GM12878 (cell line): Measurements from ENCODE around the gene PRICKLE3. TPM values are rescaled to one million over a fixed set of nuclear protein-coding genes. Genes with fewer than 3 reads are reported as not detected.

ENCODE experiments used
- ATAC-seq: fragments of 200-7000 bp; cut with Tn5 transposase; 3 replicates; pipeline ENCODE4 v1.9.1; 2020; ENCODE audit warnings: mild to moderate bottlenecking, moderate library complexity
- BruUV-seq: library from RNA; stranded (reverse); fragments of 400-500 nt; replicated peaks from 2 replicates; lab custom pipeline; 2021; lab: Mats Ljungman, UMichigan
- CTCF ChIA-PET: fragments of 300-600 bp; sonication (Branson Sonifier 250); formaldehyde crosslinking; extraction: SDS; loops from one replicate; lab custom pipeline; 2021; ENCODE audit warnings: inconsistent platforms; lab: Yijun Ruan, JAX
- POLR2A ChIA-PET: fragments of 350-600 bp; formaldehyde crosslinking; extraction: SDS; loops from one replicate; lab custom pipeline; 2021; ENCODE audit warnings: inconsistent platforms; lab: Charles Lee
- RAD21 ChIA-PET: fragments of 300-600 bp; sonication (Branson Sonifier 250); formaldehyde crosslinking; loops from one replicate; lab custom pipeline; 2023; ENCODE audit warnings: antibody characterized with exemption; ENCODE audit not compliant: unreplicated experiment; lab: Charles Lee
- SMC1A ChIA-PET: fragments of 300-600 bp; sonication (Branson Sonifier 250); formaldehyde crosslinking; loops from one replicate; lab custom pipeline; 2023; ENCODE audit not compliant: unreplicated experiment, uncharacterized antibody; lab: Charles Lee
- DNase-seq: peaks from one replicate; pipeline ENCODE4 v3.0.0-alpha.2; 2011; ENCODE audit warnings: low read depth, low spot score
- FAIRE-seq: peaks from 3 replicates; lab custom pipeline; 2011; peaks lifted over from hg19 to GRCh38; lab: Jason Lieb, UNC
- H2AFZ ChIP-seq: 2 replicates; pipeline ENCODE4 v1.6.0; 2011; ENCODE audit warnings: low read depth, low read length, control low read depth; ENCODE audit not compliant: control insufficient read depth
- H3K27ac ChIP-seq: 2 replicates; pipeline ENCODE4 v1.5.1; 2011; ENCODE audit warnings: control low read depth; ENCODE audit not compliant: control insufficient read depth, insufficient read depth
- H3K27me3 ChIP-seq, 2 experiments: replicated peaks in 1 of 2; 2 replicates each; pipeline versions ENCODE4 v1.6.0 to v1.6.1; 2011; ENCODE audit warnings: low read length in 1 of 2; ENCODE audit not compliant: control insufficient read depth in 2 of 2, insufficient read depth in 2 of 2
- H3K36me3 ChIP-seq, 2 experiments: 2 replicates each; pipeline ENCODE4 v1.5.1; 2011; ENCODE audit warnings: low read length in 1 of 2; ENCODE audit not compliant: control insufficient read depth in 2 of 2, insufficient read depth in 2 of 2
- H3K4me1 ChIP-seq: 2 replicates; pipeline ENCODE4 v1.6.1; 2011; ENCODE audit warnings: mild to moderate bottlenecking, low read length, moderate library complexity, mixed read lengths; ENCODE audit not compliant: control insufficient read depth, insufficient read depth
- H3K4me2 ChIP-seq: 2 replicates; pipeline ENCODE4 v1.6.0; 2011; ENCODE audit warnings: control low read depth; ENCODE audit not compliant: control insufficient read depth, insufficient read depth
- H3K4me3 ChIP-seq: fragments of 200-600 bp; sonication (generic); 2 replicates; pipeline ENCODE4 v1.5.1; 2016
- H3K79me2 ChIP-seq: 2 replicates; pipeline ENCODE4 v1.6.0; 2011; ENCODE audit warnings: low read length; ENCODE audit not compliant: control insufficient read depth, insufficient read depth
- H3K9ac ChIP-seq: 2 replicates; pipeline ENCODE4 v1.8.0; 2011; ENCODE audit warnings: low read length, control low read depth, mixed read lengths; ENCODE audit not compliant: control insufficient read depth, insufficient read depth
- H3K9me3 ChIP-seq: replicated peaks from 3 replicates; pipeline ENCODE4 v1.5.1; 2011; ENCODE audit warnings: mild to moderate bottlenecking, low read length; ENCODE audit not compliant: control insufficient read depth, insufficient read depth
- H4K20me1 ChIP-seq: 2 replicates; pipeline ENCODE4 v1.6.0; 2011; ENCODE audit not compliant: control insufficient read depth, insufficient read depth
- ATF2 ChIP-seq: IDR thresholded peaks from 2 replicates; pipeline ENCODE4 v1.6.1; 2012; ENCODE audit warnings: low read length, inconsistent platforms
- BACH1 ChIP-seq: fragments of 450-650 bp; IDR thresholded peaks from 2 replicates; pipeline ENCODE4 v1.6.1; 2017; ENCODE audit warnings: mild to moderate bottlenecking, borderline replicate concordance
- BCL3 ChIP-seq: IDR thresholded peaks from 2 replicates; pipeline ENCODE4 v1.6.1; 2011; ENCODE audit warnings: borderline replicate concordance, low read depth, mild to moderate bottlenecking, moderate library complexity, low read length; ENCODE audit not compliant: insufficient read depth, poor library complexity, severe bottlenecking
- CHD1 ChIP-seq: IDR thresholded peaks from 2 replicates; pipeline ENCODE4 v1.6.1; 2012; ENCODE audit warnings: low read depth, low read length, improper control_type of control experiment
- CHD4 ChIP-seq: fragments of 200-600 bp; sonication (generic); IDR thresholded peaks from 2 replicates; pipeline ENCODE4 v1.6.1; 2016; ENCODE audit warnings: mild to moderate bottlenecking
- E2F4 ChIP-seq: IDR thresholded peaks from 2 replicates; pipeline ENCODE4 v1.6.1; 2012; ENCODE audit warnings: low read depth, low read length, improper control_type of control experiment
- EED ChIP-seq: sonication (generic); IDR thresholded peaks from 2 replicates; pipeline ENCODE4 v1.6.1; 2016; ENCODE audit warnings: antibody characterized with exemption, low read depth
- FOS ChIP-seq: IDR thresholded peaks from 3 replicates; pipeline ENCODE4 v1.6.1; 2011; ENCODE audit warnings: borderline replicate concordance; ENCODE audit not compliant: insufficient read length; ENCODE audit errors: extremely low read depth
- HDAC6 ChIP-seq: fragments of 200-600 bp; sonication (generic); IDR thresholded peaks from one replicate; pipeline ENCODE4 v1.8.0; 2017; ENCODE audit warnings: antibody characterized with exemption; ENCODE audit not compliant: unreplicated experiment
- IKZF1 ChIP-seq: fragments of 450-650 bp; conservative IDR thresholded peaks from 2 replicates; pipeline ENCODE4 v1.6.1; 2017; ENCODE audit warnings: antibody characterized with exemption, mild to moderate bottlenecking
- IRF4 ChIP-seq: IDR thresholded peaks from 2 replicates; pipeline ENCODE4 v1.6.1; 2011; ENCODE audit warnings: low read depth, low read length
- JUNB ChIP-seq: IDR thresholded peaks from 2 replicates; pipeline ENCODE4 v1.6.1; 2016; ENCODE audit warnings: antibody characterized with exemption, mild to moderate bottlenecking
- NFXL1 ChIP-seq: fragments of 450-650 bp; IDR thresholded peaks from 2 replicates; pipeline ENCODE4 v1.6.1; 2017; ENCODE audit warnings: antibody characterized with exemption, mild to moderate bottlenecking, borderline replicate concordance
- SMAD1 ChIP-seq: fragments of 450-650 bp; IDR thresholded peaks from 2 replicates; pipeline ENCODE4 v1.6.1; 2018; ENCODE audit warnings: mild to moderate bottlenecking, low read depth; ENCODE audit not compliant: partially characterized antibody
- SMARCA5 ChIP-seq: fragments of 450-650 bp; IDR thresholded peaks from 2 replicates; pipeline ENCODE4 v1.6.1; 2017; ENCODE audit warnings: mild to moderate bottlenecking
- TBL1XR1 ChIP-seq: IDR thresholded peaks from 2 replicates; pipeline ENCODE4 v1.6.1; 2012; ENCODE audit warnings: low read depth, low read length, improper control_type of control experiment
- ZNF274 ChIP-seq: IDR thresholded peaks from one replicate; pipeline ENCODE4 v1.8.0; 2011; ENCODE audit not compliant: insufficient read length, insufficient read depth
- ZNF384 ChIP-seq: IDR thresholded peaks from 2 replicates; pipeline ENCODE4 v1.6.1; 2012; ENCODE audit warnings: low read depth, mild to moderate bottlenecking, low read length, improper control_type of control experiment, borderline replicate concordance
- ZZZ3 ChIP-seq: IDR thresholded peaks from 2 replicates; pipeline ENCODE4 v1.6.1; 2011; ENCODE audit warnings: low read depth; ENCODE audit not compliant: control insufficient read depth, insufficient read length
- WGBS: methylation state at CpG from one replicate; pipeline ENCODE4 v1.1.6; 2016; ENCODE audit warnings: low lambda C conversion rate; ENCODE audit not compliant: insufficient replicate concordance, insufficient coverage; ENCODE audit errors: missing lambda C conversion rate; 5-methylcytosine and 5-hydroxymethylcytosine counted together
- in situ Hi-C: fragments of 300-500 bp; cut with MboI; formaldehyde crosslinking; loops from 9 replicates; pipeline ENCODE4 v1.14.3; 2018; ENCODE audit warnings: mixed read lengths
- intact Hi-C: fragments of 100-400 bp; cut with micrococcal nuclease; formaldehyde crosslinking; loops from one replicate; pipeline ENCODE4 v1.14.2; 2022; ENCODE audit not compliant: unreplicated experiment
- polyA plus RNA-seq, 11 experiments: library from polyadenylated mRNA; depleted of rRNA in 4 of 11; unstranded in 6 of 11; stranded (reverse) in 5 of 11; fragments of >200 nt; fragmentation: Nextera tagmentation in 4 of 11; fragmentation: Illumina TruSeq in 1 of 11; extraction: Ambion mirVana in 4 of 11; extraction: Trizol in 1 of 11; gene quantifications; 1 replicate in 1 of 11; 2 replicates in 10 of 11; pipeline versions ENCODE4 v1.2.1 to v1.2.3, GENCODE V29; 2011 to 2016; ENCODE audit warnings: inconsistent platforms in 2 of 11, missing spikeins in 2 of 11, low read depth in 1 of 11
- total RNA-seq, 4 experiments: library from RNA; depleted of rRNA in 3 of 4; stranded (reverse); fragments of >200 nt in 3 of 4; fragmentation: Illumina TruSeq in 1 of 4; extraction: Trizol in 1 of 4; gene quantifications; 2 replicates each; pipeline versions ENCODE4 v1.2.1 to v1.2.3, GENCODE V29; 2013 to 2021

Gene PRICKLE3
- total and polyA plus RNA-seq, 10 of the 15 experiments (the other 5 are each of a cell fraction or from before 2014, with no cell fraction given), result 0.69 to 17.4 (median 7.6) TPM

- TF ChIP-seq E2F4 (no peak), NFXL1 (no peak), BCL3 (no peak), FOS (peak; percentile 70), IRF4 (no peak)
Measured at GRCh38 chrX:49190821-49191573, 4.8 kb upstream of the PRICKLE3 start (continued).

- ChIA-PET RAD21 (interaction anchor here (2.7 to 3.0 kb wide), 2 partner anchors 22 to 79 kb away, joined by 19 to 26 read pairs; partner anchors contain the start of gene PPP1R3F), CTCF (interaction anchor here (0.6 to 5.8 kb wide), 5 partner anchors 18 to 704 kb away, joined by 3 to 57 read pairs (median 3); partner anchors contain the start of gene PLP2), POLR2A (interaction anchor here (0.6 to 3.9 kb wide), 4 partner anchors 21 to 205 kb away, joined by 4 to 28 read pairs (median 16); no protein-coding TSS in a partner anchor), SMC1A (interaction anchor here (0.6 to 2.7 kb wide), 9 partner anchors 17 to 1568 kb away, joined by 3 to 14 read pairs (median 5); partner anchors contain the start of genes PLP2 and PPP1R3F)
- intact Hi-C loops (loop anchor here (2.0 to 5.0 kb wide), 3 partner anchors 23 to 79 kb away; partner anchors contain the start of genes CCDC22 and PPP1R3F), in situ Hi-C loops (loop anchor here (5.0 to 10.0 kb wide), 2 partner anchors 78 to 385 kb away; partner anchors contain the start of genes HDAC6 and PPP1R3F)
- FAIRE-seq (no peak), ATAC-seq (no peak), DNase-seq (no peak)
- Histone ChIP-seq H2AFZ (no peak overlapping the region), H3K27me3 (no peaks in the 10 kb centered on the region), H3K4me1 (peaks cover 3% of the 10 kb centered on the region; the same call in 1 of the 2 replicates), H3K9me3 (no peaks in the 10 kb centered on the region; the same call in 2 of the 3 replicates), H3K9ac (peak overlapping the region; percentile 29; the same call in 1 of the 2 replicates), H3K27ac (peak overlapping the region; percentile 31), H3K4me2 (peak overlapping the region; percentile 44), H3K79me2 (peaks cover 5% of the 10 kb centered on the region), H3K4me3 (peak overlapping the region; percentile 77), H4K20me1 (no peaks in the 10 kb centered on the region), H3K36me3 (no peaks in the 10 kb centered on the region)
- 41% methylated on average over 6 of the region's 6 CpGs for WGBS
- TSS peak; percentile 57 for BruUV-seq
- TF ChIP-seq ZNF384 (no peak), CHD1 (no peak), FOS (no peak), EED (no peak), ZNF274 (no peak), BACH1 (no peak), TBL1XR1 (no peak), SMARCA5 (no peak), SMAD1 (no peak), ZZZ3 (no peak), IKZF1 (no peak), HDAC6 (no peak), ATF2 (no peak), CHD4 (no peak), JUNB (no peak)
Measured at GRCh38 chrX:49189606-49190005, 3.4 kb upstream of the PRICKLE3 start.
